H9 (cell line): Measurements from ENCODE around the gene HVCN1. TPM values are rescaled to one million over a fixed set of nuclear protein-coding genes. Genes with fewer than 3 reads are reported as not detected.

Experiments
- DNase-seq: peaks from one replicate; pipeline ENCODE4 v3.0.0-alpha.2; 2017
- H2AFZ ChIP-seq: one replicate; pipeline ENCODE4 v1.6.1; 2013; ENCODE audit warnings: mild to moderate bottlenecking, low read length, control low read depth, moderate library complexity
- H2AK5ac ChIP-seq: 2 replicates; pipeline ENCODE4 v1.6.1; 2013; ENCODE audit warnings: low read length, control low read depth, mixed read lengths; ENCODE audit not compliant: insufficient read length
- H2BK120ac ChIP-seq: one replicate; pipeline ENCODE4 v1.6.1; 2013; ENCODE audit warnings: low read depth, mild to moderate bottlenecking, low read length, control low read depth, inconsistent platforms; ENCODE audit not compliant: poor library complexity, severe bottlenecking
- H2BK12ac ChIP-seq: 2 replicates; pipeline ENCODE4 v1.6.1; 2013; ENCODE audit warnings: low read length, control low read depth, mixed read lengths, low read depth; ENCODE audit not compliant: insufficient read length
- H2BK15ac ChIP-seq: 2 replicates; pipeline ENCODE4 v1.6.1; 2013; ENCODE audit warnings: low read depth, low read length, control low read depth
- H2BK20ac ChIP-seq: one replicate; pipeline ENCODE4 v1.6.1; 2013; ENCODE audit warnings: low read depth, mild to moderate bottlenecking, low read length, control low read depth, inconsistent platforms; ENCODE audit not compliant: poor library complexity, severe bottlenecking
- H2BK5ac ChIP-seq: 2 replicates; pipeline ENCODE4 v1.6.1; 2013; ENCODE audit warnings: low read length, control low read depth, mixed read lengths; ENCODE audit not compliant: insufficient read length
- H3K14ac ChIP-seq: 2 replicates; pipeline ENCODE4 v1.6.1; 2013; ENCODE audit warnings: low read length, control low read depth; ENCODE audit not compliant: insufficient read depth
- H3K18ac ChIP-seq: 2 replicates; pipeline ENCODE4 v1.6.1; 2013; ENCODE audit warnings: low read depth, mild to moderate bottlenecking, mixed read lengths, low read length, control low read depth; ENCODE audit not compliant: insufficient read length
- H3K23ac ChIP-seq: 2 replicates; pipeline ENCODE4 v1.6.1; 2013; ENCODE audit warnings: low read length, control low read depth, mixed read lengths, low read depth; ENCODE audit not compliant: insufficient read length
- H3K23me2 ChIP-seq: 2 replicates; pipeline ENCODE4 v1.6.1; 2013; ENCODE audit warnings: low read depth, mild to moderate bottlenecking, mixed read lengths, low read length, control low read depth; ENCODE audit not compliant: insufficient read length, poor library complexity, severe bottlenecking
- H3K27ac ChIP-seq: 2 replicates; pipeline ENCODE4 v1.5.1; 2013; ENCODE audit warnings: low read length, control low read depth, mixed read lengths, low read depth; ENCODE audit not compliant: insufficient read length
- H3K27me3 ChIP-seq: 2 replicates; pipeline ENCODE4 v1.6.1; 2013; ENCODE audit warnings: low read length, control low read depth, inconsistent platforms; ENCODE audit not compliant: insufficient read depth
- H3K4ac ChIP-seq: 2 replicates; pipeline ENCODE4 v1.6.1; 2013; ENCODE audit warnings: low read depth, mild to moderate bottlenecking, control low read depth, inconsistent platforms, low read length, moderate library complexity
- H3K4me1 ChIP-seq: 2 replicates; pipeline ENCODE4 v1.6.1; 2013; ENCODE audit warnings: low read length, control low read depth, inconsistent platforms; ENCODE audit not compliant: insufficient read depth
- H3K4me2 ChIP-seq: 2 replicates; pipeline ENCODE4 v1.6.1; 2013; ENCODE audit warnings: low read length, control low read depth, mixed read lengths; ENCODE audit not compliant: insufficient read length, insufficient read depth
- H3K56ac ChIP-seq: 2 replicates; pipeline ENCODE4 v1.6.1; 2013; ENCODE audit warnings: low read depth, mild to moderate bottlenecking, mixed read lengths, low read length, control low read depth; ENCODE audit not compliant: insufficient read length
- H3K79me1 ChIP-seq: 2 replicates; pipeline ENCODE4 v1.6.1; 2013; ENCODE audit warnings: low read depth, mild to moderate bottlenecking, moderate library complexity, low read length, control low read depth, inconsistent platforms; ENCODE audit not compliant: insufficient read depth, poor library complexity, severe bottlenecking
- H3K79me2 ChIP-seq: 2 replicates; pipeline ENCODE4 v1.6.1; 2013; ENCODE audit warnings: low read length, control low read depth, inconsistent platforms; ENCODE audit not compliant: insufficient read depth
- H3K9ac ChIP-seq: 2 replicates; pipeline ENCODE4 v1.6.1; 2013; ENCODE audit warnings: low read length, control low read depth, mixed read lengths; ENCODE audit not compliant: insufficient read length; ENCODE audit errors: extremely low read depth
- H3K9me3 ChIP-seq: one replicate; pipeline ENCODE4 v1.6.1; 2013; ENCODE audit warnings: low read depth, low read length, inconsistent platforms; ENCODE audit not compliant: control insufficient read depth
- H3T11ph ChIP-seq: one replicate; pipeline ENCODE4 v1.6.1; 2013; ENCODE audit warnings: mild to moderate bottlenecking, low read length, control low read depth, inconsistent platforms
- H4K20me1 ChIP-seq: one replicate; pipeline ENCODE4 v1.6.1; 2013; ENCODE audit not compliant: control insufficient read depth, insufficient read length, insufficient read depth
- H4K5ac ChIP-seq: 2 replicates; pipeline ENCODE4 v1.6.1; 2013; ENCODE audit warnings: low read depth, mild to moderate bottlenecking, mixed read lengths, low read length, control low read depth; ENCODE audit not compliant: insufficient read length
- H4K8ac ChIP-seq: replicated peaks from 2 replicates; pipeline ENCODE4 v1.6.1; 2013; ENCODE audit warnings: low read length, control low read depth, mixed read lengths, low read depth; ENCODE audit not compliant: insufficient read length
- H4K91ac ChIP-seq: 2 replicates; pipeline ENCODE4 v1.6.1; 2013; ENCODE audit warnings: low read depth, mild to moderate bottlenecking, moderate library complexity, mixed read lengths, low read length, control low read depth; ENCODE audit not compliant: insufficient read length
- H3K27ac Mint-ChIP-seq, 3 experiments: 2 replicates in 2 of 3; 3 replicates in 1 of 3; pipeline ENCODE4 v1.8.0; 2020 to 2021; ENCODE audit warnings: mixed read lengths in 3 of 3, mild to moderate bottlenecking in 1 of 3, moderate library complexity in 1 of 3
- H3K27me3 Mint-ChIP-seq: 2 replicates; pipeline ENCODE4 v1.8.0; 2021; ENCODE audit warnings: low read depth, mild to moderate bottlenecking, moderate library complexity, mixed read lengths
- H3K36me3 Mint-ChIP-seq, 3 experiments: 2 replicates in 2 of 3; 3 replicates in 1 of 3; pipeline ENCODE4 v1.8.0; 2020 to 2021; ENCODE audit warnings: low read depth in 3 of 3, mixed read lengths in 3 of 3; ENCODE audit not compliant: insufficient read depth in 1 of 3
- H3K4me1 Mint-ChIP-seq, 2 experiments: 2 replicates each; pipeline ENCODE4 v1.8.0; 2020; ENCODE audit warnings: mixed read lengths in 2 of 2
- H3K4me3 Mint-ChIP-seq, 2 experiments: 2 replicates in 1 of 2; 3 replicates in 1 of 2; pipeline ENCODE4 v1.8.0; 2020 to 2021; ENCODE audit warnings: mild to moderate bottlenecking in 2 of 2, mixed read lengths in 2 of 2, moderate library complexity in 1 of 2
- H3K9me3 Mint-ChIP-seq, 2 experiments: 2 replicates in 1 of 2; 3 replicates in 1 of 2; pipeline ENCODE4 v1.8.0; 2020; ENCODE audit warnings: mild to moderate bottlenecking in 2 of 2, mixed read lengths in 2 of 2, moderate library complexity in 1 of 2
- CTCF ChIP-seq: fragments of 200-600 bp; sonication (generic); conservative IDR thresholded peaks from 3 replicates; pipeline ENCODE4 v1.8.0; 2021; ENCODE audit warnings: antibody characterized with exemption, mild to moderate bottlenecking
- WGBS: extraction: QIAGEN DNeasy Blood & Tissue Kit; methylation state at CpG from one replicate; pipeline ENCODE4 v1.1.7; 2013; ENCODE audit warnings: missing lambda C conversion rate, low lambda C conversion rate, mixed read lengths; ENCODE audit not compliant: insufficient read length; ENCODE audit errors: extremely low coverage; 5-methylcytosine and 5-hydroxymethylcytosine counted together
- total RNA-seq: library from RNA; stranded (reverse); gene quantifications from 2 replicates; pipeline ENCODE4 v1.2.1, GENCODE V29; 2021

HVCN1 gene
- total RNA-seq, 1 experiment from 2014 or later, result 5.2 TPM

GRCh38 chr12:110599334-110599733, 89.6 kb downstream of the HVCN1 start:
- no peaks in the 10 kb centered on the region for H3K4me1 ChIP-seq
- no peak overlapping the region for H3K4me2 ChIP-seq
- no peak for DNase-seq
- no peak overlapping the region for H2BK12ac ChIP-seq
- Mint-ChIP-seq H3K36me3 (no peaks in the 10 kb centered on the region), H3K27me3 (no peaks in the 10 kb centered on the region; the same call in none of the 2 replicates), H3K9me3 (no peaks in the 10 kb centered on the region), H3K4me3 (no peak overlapping the region), H3K27ac (no peak overlapping the region), H3K4me1 (no peaks in the 10 kb centered on the region)
- no peak overlapping the region for H3K4ac ChIP-seq
- no peaks in the 10 kb centered on the region for H3K27me3 ChIP-seq
- no CpG with 5 or more reads among the region's 4 CpGs for WGBS
- no peaks in the 10 kb centered on the region for H3K23me2 ChIP-seq
- H2BK120ac ChIP-seq, result no peak overlapping the region
- no peak overlapping the region for H3K56ac ChIP-seq
- H3K9me3 ChIP-seq, result no peaks in the 10 kb centered on the region
- no peak overlapping the region for H2BK20ac ChIP-seq
- no peak overlapping the region for H2BK5ac ChIP-seq
- H3K79me2 ChIP-seq, result no peaks in the 10 kb centered on the region
- no peak overlapping the region for H3K14ac ChIP-seq
- TF ChIP-seq CTCF, result no peak
- H3K18ac ChIP-seq, result no peak overlapping the region
- H4K20me1 ChIP-seq, result no peaks in the 10 kb centered on the region
- H3K23ac ChIP-seq, result no peak overlapping the region
- H2AFZ ChIP-seq, result no peak overlapping the region
- H3K9ac ChIP-seq, result no peak overlapping the region
- no peak overlapping the region for H3K27ac ChIP-seq
- H2BK15ac ChIP-seq, result no peak overlapping the region
- H4K91ac ChIP-seq, result no peak overlapping the region
- H3T11ph ChIP-seq, result no peak overlapping the region
- H3K79me1 ChIP-seq, result no peaks in the 10 kb centered on the region
- no peak overlapping the region for H2AK5ac ChIP-seq
- H4K8ac ChIP-seq, result no peak overlapping the region
- H4K5ac ChIP-seq, result no peak overlapping the region

Other genes with a start within 250 kb of the HVCN1 start
- 184 and 188 TPM in 2 replicates for gene ARPC3, start 238.8 kb downstream of the HVCN1 start, total RNA-seq
- 45.3 and 47.6 TPM in 2 replicates for gene GPN3, start 220.9 kb downstream of the HVCN1 start, total RNA-seq
- gene FAM216A, start 220.3 kb downstream of the HVCN1 start, total RNA-seq, result 18.1 and 19.8 TPM in 2 replicates
- 77.6 and 81.5 TPM in 2 replicates for gene VPS29, start 187.0 kb downstream of the HVCN1 start, total RNA-seq
- 0.22 TPM in 1 of 2 replicates, not detected in the other for gene RAD9B, start 186.8 kb downstream of the HVCN1 start, total RNA-seq
- 15.7 and 15.8 TPM in 2 replicates for gene PPTC7, start 105.8 kb downstream of the HVCN1 start, total RNA-seq
- gene TCTN1, start 75.0 kb downstream of the HVCN1 start, total RNA-seq, result 10.9 and 11.1 TPM in 2 replicates
- 286 and 290 TPM in 2 replicates for gene PPP1CC, start 53.8 kb upstream of the HVCN1 start, total RNA-seq
- gene CCDC63, start 157.9 kb upstream of the HVCN1 start, total RNA-seq, result 0.77 and 1.3 TPM in 2 replicates
- not detected in 2 replicates for gene MYL2, start 231.5 kb upstream of the HVCN1 start, total RNA-seq